MV-4-11 (cell line): ENCODE measurements around the gene TEAD1.

Experiments used
- DNase-seq: peaks from one replicate; lab custom pipeline; 2025; lab: John Stamatoyannopoulos, UW

Gene TEAD1

DNA sequence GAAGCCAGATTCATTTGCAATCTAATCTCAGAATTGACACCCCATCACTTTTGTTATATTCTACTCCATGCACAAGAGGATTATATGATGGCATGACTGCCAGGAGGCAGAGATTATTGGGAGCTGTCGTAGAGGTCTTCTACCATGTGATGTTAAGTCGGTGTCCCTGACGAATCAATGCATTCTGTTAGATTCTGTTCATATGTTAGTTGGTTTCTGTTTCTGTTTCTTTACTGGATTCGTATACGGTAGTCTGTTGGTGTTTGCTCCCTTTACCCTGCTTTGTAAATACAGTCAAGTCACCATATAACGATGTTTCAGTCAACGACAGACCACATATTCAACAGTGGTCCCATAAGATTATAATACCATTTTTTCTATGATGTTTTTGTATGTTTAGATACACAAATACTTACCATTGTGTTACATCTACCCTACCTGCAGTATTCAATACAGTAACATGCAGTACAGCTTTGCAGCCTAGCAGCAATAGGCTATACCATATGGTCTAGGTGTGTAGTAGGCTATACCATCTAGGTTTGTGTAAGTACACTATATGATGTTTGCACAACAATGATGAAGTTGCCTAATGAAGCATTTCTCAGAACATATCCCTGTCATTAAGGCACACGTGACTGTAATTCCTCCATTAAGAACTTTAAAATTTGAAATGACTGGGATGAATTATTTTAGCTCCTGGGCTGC, 312.1 kb downstream of the TEAD1 start:
- DNase-seq: no peak

DNA sequence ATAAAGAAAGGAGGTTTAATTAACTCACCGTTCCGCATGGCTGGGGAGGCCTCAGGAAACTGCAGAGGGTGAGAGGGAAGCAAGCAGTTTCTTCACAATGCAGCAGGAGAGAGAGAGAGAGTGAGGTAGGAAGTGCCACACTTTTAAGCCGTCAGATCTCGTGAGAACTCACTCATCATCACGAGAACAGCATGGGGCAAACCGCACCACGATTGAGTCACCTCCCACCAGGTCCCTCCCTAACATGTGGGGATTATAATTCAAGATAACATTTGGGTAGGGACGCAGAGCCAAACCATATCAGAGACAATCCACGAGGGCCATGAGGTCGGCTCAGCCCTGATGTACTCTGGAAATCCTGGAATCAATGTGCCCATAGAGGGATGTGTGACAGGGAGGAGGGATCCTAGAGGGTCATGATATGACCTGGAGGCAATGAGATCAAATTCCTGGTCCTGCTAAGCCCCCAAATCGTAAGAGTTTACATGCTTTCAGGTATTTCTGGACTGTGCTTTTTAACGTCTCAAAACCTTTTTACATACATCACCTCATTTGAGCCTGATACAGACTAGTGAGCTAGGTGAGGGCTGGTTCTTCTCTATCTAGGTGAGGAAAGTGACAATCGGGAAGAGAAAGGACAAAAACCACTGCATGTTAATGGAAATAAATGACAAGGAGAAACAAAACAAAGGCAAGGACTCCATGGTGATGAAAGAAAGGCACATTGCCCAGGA, 315.4 kb downstream of the TEAD1 start:
- DNase-seq: peak; percentile 3

- DNase-seq: no peak
Observed at GRCh38 chr11:12990162-12990480, 315.9 kb downstream of the TEAD1 start.

DNA sequence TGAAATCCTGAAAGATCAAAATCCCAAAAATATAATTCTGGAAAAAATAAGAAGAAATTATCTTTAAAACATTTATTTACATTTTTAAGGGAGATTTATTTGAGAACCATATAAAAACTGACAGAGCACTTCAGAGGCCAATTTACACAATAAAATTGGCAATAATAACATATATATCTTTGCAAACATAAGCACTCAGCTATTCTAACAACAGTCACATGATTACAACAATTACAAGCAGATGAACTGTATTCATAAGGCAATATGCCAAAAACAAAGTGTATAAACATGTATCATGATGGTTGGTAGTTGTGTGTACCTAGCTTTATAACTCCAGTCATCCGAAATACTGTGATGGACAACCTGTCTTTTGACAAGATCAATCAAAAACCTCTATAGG, 317.2 kb downstream of the TEAD1 start:
- DNase-seq: no peak

GRCh38 chr11:12993626-12994025, 319.4 kb downstream of the TEAD1 start:
- DNase-seq: no peak
